SK-N-SH (cell line): ENCODE data around the gene NR6A1. TPM values are rescaled to one million over a fixed set of nuclear protein-coding genes. Genes with fewer than 3 reads are reported as not detected.

Experiments
- CTCF ChIA-PET: fragments of 300-600, 350-600 bp; formaldehyde crosslinking; extraction: SDS; loops from one replicate; lab custom pipeline; 2021; lab: Yijun Ruan, JAX
- POLR2A ChIA-PET: fragments of 350-600 bp; sonication (Branson Sonifier 250); formaldehyde crosslinking; extraction: SDS; loops from one replicate; lab custom pipeline; 2020; ENCODE audit warnings: antibody characterized with exemption, inconsistent platforms; lab: Yijun Ruan, JAX
- DNase-seq: peaks from one replicate; pipeline ENCODE4 v3.0.0; 2012
- H2AFZ ChIP-seq: fragments of 200-600 bp; sonication (generic); 2 replicates; pipeline ENCODE4 v1.8.1; 2016; ENCODE audit warnings: antibody characterized with exemption, mild to moderate bottlenecking, low read depth
- H3F3A ChIP-seq: fragments of 200-600 bp; sonication (generic); replicated peaks from 2 replicates; pipeline ENCODE3; 2016; ENCODE audit warnings: antibody characterized with exemption, mild to moderate bottlenecking; ENCODE audit not compliant: insufficient read depth
- H3K27ac ChIP-seq, 2 experiments: fragments of 200-500 bp in 1 of 2; fragments of 200-600 bp in 1 of 2; sonication (Bioruptor generic) in 1 of 2; sonication (generic), shearing (Covaris generic) in 1 of 2; 2 replicates each; pipeline versions ENCODE4 v1.5.1 to v1.6.1; 2014 to 2016; ENCODE audit warnings: low read depth in 2 of 2, inconsistent platforms in 1 of 2, low read length in 1 of 2, mild to moderate bottlenecking in 1 of 2, mixed read lengths in 1 of 2
- H3K27me3 ChIP-seq: fragments of 200-600 bp; sonication (generic), shearing (Covaris generic); 2 replicates; pipeline ENCODE4 v1.6.1; 2016; ENCODE audit warnings: mixed run types; ENCODE audit not compliant: insufficient read depth
- H3K36me3 ChIP-seq, 2 experiments: fragments of 200-500 bp in 1 of 2; fragments of 200-600 bp in 1 of 2; sonication (Bioruptor generic) in 1 of 2; sonication (generic) in 1 of 2; replicated peaks in 1 of 2; 2 replicates each; pipeline versions ENCODE3 to v1.5.1; 2014 to 2016; ENCODE audit warnings: low read length in 1 of 2, mild to moderate bottlenecking in 1 of 2; ENCODE audit not compliant: insufficient read depth in 2 of 2, control insufficient read depth in 1 of 2
- H3K4me1 ChIP-seq, 2 experiments: fragments of 200-500 bp in 1 of 2; fragments of 200-600 bp in 1 of 2; sonication (Bioruptor generic) in 1 of 2; sonication (generic), shearing (Covaris generic) in 1 of 2; 2 replicates each; pipeline versions ENCODE4 v1.5.1 to v1.6.1; 2014 to 2016; ENCODE audit warnings: low read depth in 1 of 2, low read length in 1 of 2, mixed run types in 1 of 2; ENCODE audit not compliant: insufficient read depth in 2 of 2, control insufficient read depth in 1 of 2
- H3K4me2 ChIP-seq: fragments of 200-600 bp; sonication (generic), shearing (Covaris generic); 2 replicates; pipeline ENCODE4 v1.6.1; 2017; ENCODE audit warnings: mixed run types
- H3K4me3 ChIP-seq, 2 experiments: fragments of 200-500 bp in 1 of 2; fragments of 200-600 bp in 1 of 2; sonication (Bioruptor generic) in 1 of 2; sonication (generic), shearing (Covaris generic) in 1 of 2; 2 replicates each; pipeline versions ENCODE4 v1.5.1 to v1.8.1; 2014 to 2016; ENCODE audit warnings: low read depth in 2 of 2, inconsistent platforms in 1 of 2, low read length in 1 of 2, mild to moderate bottlenecking in 1 of 2, mixed read lengths in 1 of 2, moderate library complexity in 1 of 2
- H3K79me2 ChIP-seq: fragments of 200-600 bp; sonication (generic); 2 replicates; pipeline ENCODE4 v1.8.1; 2017; ENCODE audit warnings: mild to moderate bottlenecking; ENCODE audit not compliant: insufficient read depth
- H3K9ac ChIP-seq: fragments of 200-600 bp; sonication (generic); 2 replicates; pipeline ENCODE4 v1.6.1; 2017; ENCODE audit warnings: mixed run types
- H3K9me2 ChIP-seq: fragments of 200-600 bp; sonication (generic); 2 replicates; pipeline ENCODE4 v1.6.1; 2017; ENCODE audit warnings: mixed run types
- H3K9me3 ChIP-seq: fragments of 200-600 bp; sonication (generic); 2 replicates; pipeline ENCODE4 v1.6.1; 2017; ENCODE audit warnings: mixed run types, mild to moderate bottlenecking, moderate library complexity
- H4K20me1 ChIP-seq: fragments of 200-600 bp; sonication (generic); 2 replicates; pipeline ENCODE4 v1.6.1; 2017; ENCODE audit warnings: mild to moderate bottlenecking, mixed run types; ENCODE audit not compliant: insufficient read depth
- CHD2 ChIP-seq: fragments of 150-350 bp; IDR thresholded peaks from 2 replicates; pipeline ENCODE4 v1.6.1; 2018; ENCODE audit warnings: low read length; ENCODE audit not compliant: partially characterized antibody
- ELF1 ChIP-seq: IDR thresholded peaks from 2 replicates; pipeline ENCODE4 v1.4.0; 2012
- EP300 ChIP-seq, 2 experiments: IDR thresholded peaks; 2 replicates each; pipeline versions ENCODE4 v1.4.0 to v1.6.1; 2012; ENCODE audit warnings: borderline replicate concordance in 1 of 2, low read depth in 1 of 2, low read length in 1 of 2
- FOXJ3 ChIP-seq: sonication (generic); formaldehyde crosslinking; IDR thresholded peaks from 2 replicates; pipeline ENCODE4 v1.5.1; 2020; ENCODE audit warnings: mild to moderate bottlenecking, missing genetic modification reagents
- GATA2 ChIP-seq: sonication (generic); formaldehyde crosslinking; IDR thresholded peaks from 2 replicates; pipeline ENCODE4 v1.5.0; 2020; ENCODE audit warnings: mild to moderate bottlenecking, missing genetic modification reagents
- IRF3 ChIP-seq: fragments of 150-350 bp; IDR thresholded peaks from 2 replicates; pipeline ENCODE4 v1.6.1; 2016; ENCODE audit warnings: mild to moderate bottlenecking, low read depth, low read length
- JUND ChIP-seq: IDR thresholded peaks from 2 replicates; pipeline ENCODE4 v1.4.0; 2012
- MAX ChIP-seq: IDR thresholded peaks from 2 replicates; pipeline ENCODE4 v1.4.0; 2012; ENCODE audit warnings: low read depth
- MEF2A ChIP-seq: IDR thresholded peaks from 2 replicates; pipeline ENCODE4 v1.4.0; 2012; ENCODE audit warnings: low read depth, borderline replicate concordance
- MXI1 ChIP-seq: IDR thresholded peaks from 2 replicates; pipeline ENCODE4 v1.6.1; 2012; ENCODE audit warnings: mild to moderate bottlenecking, low read depth, low read length, improper control_type of control experiment
- NRF1 ChIP-seq: IDR thresholded peaks from 2 replicates; pipeline ENCODE4 v1.6.1; 2012; ENCODE audit warnings: low read depth, mild to moderate bottlenecking, low read length
- PBX3 ChIP-seq: IDR thresholded peaks from 2 replicates; pipeline ENCODE4; 2012
- POLR2AphosphoS5 ChIP-seq: IDR thresholded peaks from 2 replicates; pipeline ENCODE4 v1.6.1; 2012; ENCODE audit warnings: low read depth, low read length
- RAD21 ChIP-seq: IDR thresholded peaks from 2 replicates; pipeline ENCODE4 v1.6.1; 2012; ENCODE audit warnings: mild to moderate bottlenecking, low read length
- REST ChIP-seq: IDR thresholded peaks from 2 replicates; pipeline ENCODE4 v1.6.1; 2012; ENCODE audit warnings: mild to moderate bottlenecking, low read depth, low read length, moderate library complexity
- RFX5 ChIP-seq: IDR thresholded peaks from 2 replicates; pipeline ENCODE4 v1.6.1; 2012; ENCODE audit warnings: mild to moderate bottlenecking, improper control_type of control experiment, low read length
- RXRA ChIP-seq: IDR thresholded peaks from 2 replicates; pipeline ENCODE4 v1.4.0; 2012; ENCODE audit warnings: low read depth, mild to moderate bottlenecking, borderline replicate concordance
- SMC3 ChIP-seq: IDR thresholded peaks from 2 replicates; pipeline ENCODE4 v1.6.1; 2012; ENCODE audit warnings: low read depth, low read length, improper control_type of control experiment
- TAF1 ChIP-seq: IDR thresholded peaks from 2 replicates; pipeline ENCODE4 v1.6.1; 2012; ENCODE audit warnings: low read depth, mild to moderate bottlenecking, low read length, moderate library complexity, borderline replicate concordance
- TCF12 ChIP-seq: IDR thresholded peaks from 2 replicates; pipeline ENCODE4 v1.4.0; 2012
- TEAD4 ChIP-seq: IDR thresholded peaks from 2 replicates; pipeline ENCODE4 v1.4.0; 2012; ENCODE audit warnings: mild to moderate bottlenecking, borderline replicate concordance; ENCODE audit not compliant: insufficient read depth
- USF2 ChIP-seq: fragments of 150-350 bp; IDR thresholded peaks from 2 replicates; pipeline ENCODE4 v1.6.1; 2017; ENCODE audit warnings: antibody characterized with exemption, low read length, low read depth, borderline replicate concordance
- YY1 ChIP-seq: IDR thresholded peaks from 2 replicates; pipeline ENCODE4 v1.4.0; 2012; ENCODE audit warnings: low read depth, mild to moderate bottlenecking
- ZBTB33 ChIP-seq: IDR thresholded peaks from 2 replicates; pipeline ENCODE4 v1.4.0; 2012; ENCODE audit warnings: low read depth, borderline replicate concordance
- WGBS: methylation state at CpG from one replicate; pipeline ENCODE4 v1.1.6; 2017; ENCODE audit warnings: low lambda C conversion rate; 5-methylcytosine and 5-hydroxymethylcytosine counted together
- polyA plus RNA-seq, 3 experiments: library from polyadenylated mRNA; depleted of rRNA; stranded (reverse); fragments of >200 nt; gene quantifications; 2 replicates each; pipeline ENCODE4 v1.2.3, GENCODE V29; 2012

NR6A1 gene
- polyA plus RNA-seq, 1 of the 3 experiments (the other 2 are of a cell fraction), result 1.2 TPM

- H3F3A ChIP-seq, result peaks cover 30% of the 10 kb centered on the region
- WGBS, result 2% methylated on average over 15 of the region's 15 CpGs
- TF ChIP-seq POLR2AphosphoS5 (peak; percentile 91), MXI1 (peak; percentile 91), ZBTB33 (no peak), PBX3 (peak; percentile 84), RAD21 (no peak; the same call in none of the 2 replicates), YY1 (peak; percentile 83; the same call in 1 of the 2 replicates), RXRA (peak; percentile 75; the same call in 1 of the 2 replicates), IRF3 (no peak), TEAD4 (0 out of 2 replicates have a peak, but pooled peaks have one; percentile 47), RFX5 (no peak), REST (no peak; the same call in 1 of the 2 replicates), MEF2A (no peak), TAF1 (peak; percentile 74; the same call in 1 of the 2 replicates), TCF12 (peak; percentile 61), EP300 (IDR thresholded peaks at IDR 0.05; ENCODE audit: borderline replicate concordance in 1 of 2, low read depth in 1 of 2, low read length in 1 of 2) (peak; percentile 0 to 25; a peak in 3 of 4 replicates), FOXJ3 (CRISPR knock-in tag) (no peak), CHD2 (no peak), MAX (no peak; the same call in 1 of the 2 replicates), SMC3 (peak; percentile 13; the same call in 1 of the 2 replicates), JUND (no peak; the same call in none of the 2 replicates), ELF1 (peak; percentile 44; the same call in 1 of the 2 replicates), NRF1 (peak; percentile 62), GATA2 (CRISPR knock-in tag) (no peak), USF2 (no peak)
Observed at GRCh38 chr9:124659099-124659659, 111.9 kb downstream of the NR6A1 start.

More at GRCh38 chr9:124659099-124659659, 111.9 kb downstream of the NR6A1 start:
- Histone ChIP-seq H4K20me1 (no peaks in the 10 kb centered on the region), H3K27ac (peak overlapping the region; percentile 97 to 100), H3K4me1 (peaks cover 32 to 37% of the 10 kb centered on the region in 2 experiments; a peak in 3 of 4 replicates), H2AFZ (no peak overlapping the region), H3K9ac (peak overlapping the region; percentile 99), H3K4me2 (peak overlapping the region; percentile 64), H3K4me3 (peak overlapping the region; percentile 83 to 85), H3K79me2 (peaks cover 58% of the 10 kb centered on the region), H3K9me2 (no peaks in the 10 kb centered on the region), H3K36me3 (peaks cover 0 to 13% of the 10 kb centered on the region in 2 experiments), H3K9me3 (no peaks in the 10 kb centered on the region), H3K27me3 (no peaks in the 10 kb centered on the region)
- DNase-seq, result peak; percentile 71
- CTCF ChIA-PET, result interaction anchor here (0.8 to 11.8 kb wide), 10 partner anchors 12 to 113 kb away, joined by 3 to 83 read pairs (median 5); no protein-coding TSS in a partner anchor
- POLR2A ChIA-PET, result interaction anchor here (1.0 to 2.5 kb wide), 4 partner anchors 32 to 53 kb away, joined by 3 to 17 read pairs (median 4); no protein-coding TSS in a partner anchor
